Measurements from ENCODE around the gene EEF2K.

- TF ChIP-seq CTCF (IDR thresholded peaks at IDR 0.05) (no peak), POLR2A (IDR thresholded peaks at IDR 0.05) (no peak)
Observed at GRCh38 chr16:22313876-22314470, 107.9 kb downstream of the EEF2K start.
